Activated naive CD8-positive, alpha-beta T cell (primary cell): ENCODE data around the gene COPB1.

ENCODE experiments used
- H3K27ac Mint-ChIP-seq: one replicate; pipeline ENCODE4 v1.8.0; 2021; ENCODE audit warnings: mixed read lengths
- H3K27me3 Mint-ChIP-seq: one replicate; pipeline ENCODE4 v1.8.0; 2021; ENCODE audit warnings: mixed read lengths
- H3K36me3 Mint-ChIP-seq: one replicate; pipeline ENCODE4 v1.8.0; 2021; ENCODE audit warnings: mixed read lengths
- H3K4me1 Mint-ChIP-seq: one replicate; pipeline ENCODE4 v1.8.0; 2021; ENCODE audit warnings: low read depth, mixed read lengths
- H3K4me3 Mint-ChIP-seq: one replicate; pipeline ENCODE4 v1.8.0; 2021; ENCODE audit warnings: mild to moderate bottlenecking, mixed read lengths
- H3K9me3 Mint-ChIP-seq: one replicate; pipeline ENCODE4 v1.8.0; 2021; ENCODE audit warnings: low read depth, mixed read lengths

The COPB1 gene

GRCh38 chr11:14424096-14424495, 75.5 kb downstream of the COPB1 start:
- Mint-ChIP-seq H3K27me3 (no peaks in the 10 kb centered on the region), H3K9me3 (no peaks in the 10 kb centered on the region), H3K4me3 (no peak overlapping the region), H3K4me1 (no peaks in the 10 kb centered on the region), H3K27ac (no peak overlapping the region), H3K36me3 (peaks cover 3% of the 10 kb centered on the region)

- Mint-ChIP-seq H3K4me1 (no peaks in the 10 kb centered on the region), H3K9me3 (no peaks in the 10 kb centered on the region), H3K4me3 (no peak overlapping the region), H3K36me3 (peaks cover 3% of the 10 kb centered on the region), H3K27me3 (no peaks in the 10 kb centered on the region), H3K27ac (no peak overlapping the region)
These were observed 76.0 kb downstream of the COPB1 start for GRCh38 chr11:14423633-14424032.

GRCh38 chr11:14422814-14423182, 76.8 kb downstream of the COPB1 start:
- H3K9me3 Mint-ChIP-seq: no peaks in the 10 kb centered on the region
- no peak overlapping the region for H3K4me3 Mint-ChIP-seq
- H3K36me3 Mint-ChIP-seq: peaks cover 3% of the 10 kb centered on the region
- peaks cover under 1% of the 10 kb centered on the region for H3K4me1 Mint-ChIP-seq
- H3K27ac Mint-ChIP-seq: no peak overlapping the region
- no peaks in the 10 kb centered on the region for H3K27me3 Mint-ChIP-seq

DNA sequence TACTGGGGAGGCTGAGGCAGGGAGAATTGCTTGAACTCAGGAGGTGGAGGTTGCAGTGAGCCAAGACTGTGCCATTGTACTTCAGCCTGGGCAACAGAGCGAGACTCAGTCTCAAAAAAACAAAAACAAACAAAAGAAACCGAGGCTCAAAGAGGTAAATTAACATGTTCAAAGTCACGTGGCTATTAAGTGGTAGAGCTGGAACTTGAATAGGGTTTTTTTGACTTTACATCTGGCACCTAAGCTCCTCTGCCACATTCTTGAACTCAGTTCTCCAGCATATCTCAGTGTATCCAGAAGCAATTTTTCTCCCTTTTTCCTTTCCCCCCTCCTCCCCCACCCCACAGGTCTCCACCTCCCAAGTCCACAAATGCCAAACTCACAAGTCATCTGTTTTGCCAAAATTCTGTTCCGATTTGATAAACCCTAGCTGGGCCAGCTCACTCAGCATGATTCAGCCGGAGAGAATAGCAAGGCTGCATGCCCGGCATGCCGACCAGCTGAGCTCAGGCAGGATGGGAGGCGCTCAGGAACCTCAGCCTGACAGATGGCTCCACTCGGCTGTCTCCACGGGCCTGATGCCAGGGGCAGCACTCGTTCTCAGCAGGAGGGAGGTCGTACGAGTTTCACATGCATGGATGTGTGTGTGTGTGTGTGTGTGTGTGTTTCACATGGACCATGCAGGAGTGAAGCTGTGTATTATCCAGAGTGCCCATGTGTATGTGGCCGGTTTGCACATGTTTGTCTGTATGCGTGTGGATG, 77.4 kb downstream of the COPB1 start:
- H3K27ac Mint-ChIP-seq: no peak overlapping the region
- H3K4me3 Mint-ChIP-seq: no peak overlapping the region
- no peaks in the 10 kb centered on the region for H3K9me3 Mint-ChIP-seq
- no peaks in the 10 kb centered on the region for H3K27me3 Mint-ChIP-seq
- peaks cover 6% of the 10 kb centered on the region for H3K4me1 Mint-ChIP-seq
- peaks cover 3% of the 10 kb centered on the region for H3K36me3 Mint-ChIP-seq

DNA sequence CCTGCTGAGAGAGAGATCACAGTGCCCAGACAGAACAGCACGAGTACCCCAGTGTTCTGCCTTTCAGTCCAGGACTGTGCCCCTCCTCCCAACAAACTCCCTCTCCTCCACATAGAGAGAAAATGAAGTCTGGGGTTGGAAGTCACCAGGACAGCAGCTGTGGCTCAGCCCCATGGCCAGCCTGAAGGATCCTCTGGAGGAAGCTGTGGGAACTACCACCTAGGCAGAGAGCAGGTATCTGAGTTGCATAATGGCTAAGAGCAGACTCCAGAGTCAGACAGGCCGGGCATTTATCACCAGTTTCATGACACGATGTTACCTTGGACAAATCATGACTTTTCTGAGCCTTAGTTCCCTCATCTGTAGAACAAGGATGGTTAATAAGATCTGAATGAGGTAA, 79.4 kb downstream of the COPB1 start:
- Mint-ChIP-seq H3K27ac (no peak overlapping the region), H3K4me1 (peaks cover 21% of the 10 kb centered on the region), H3K4me3 (no peak overlapping the region), H3K36me3 (no peaks in the 10 kb centered on the region), H3K27me3 (no peaks in the 10 kb centered on the region), H3K9me3 (no peaks in the 10 kb centered on the region)

- Mint-ChIP-seq H3K27ac (no peak overlapping the region), H3K9me3 (no peaks in the 10 kb centered on the region), H3K27me3 (no peaks in the 10 kb centered on the region), H3K4me1 (peaks cover 32% of the 10 kb centered on the region), H3K36me3 (no peaks in the 10 kb centered on the region), H3K4me3 (no peak overlapping the region)
These were observed 80.7 kb downstream of the COPB1 start for GRCh38 chr11:14418801-14419417.

GRCh38 chr11:14417617-14418374, 81.8 kb downstream of the COPB1 start:
- Mint-ChIP-seq H3K36me3 (no peaks in the 10 kb centered on the region), H3K4me1 (peaks cover 43% of the 10 kb centered on the region), H3K9me3 (no peaks in the 10 kb centered on the region), H3K27me3 (no peaks in the 10 kb centered on the region), H3K27ac (no peak overlapping the region), H3K4me3 (no peak overlapping the region)

GRCh38 chr11:14417186-14417585, 82.4 kb downstream of the COPB1 start:
- H3K27me3 Mint-ChIP-seq: no peaks in the 10 kb centered on the region
- no peaks in the 10 kb centered on the region for H3K9me3 Mint-ChIP-seq
- no peaks in the 10 kb centered on the region for H3K36me3 Mint-ChIP-seq
- peaks cover 48% of the 10 kb centered on the region for H3K4me1 Mint-ChIP-seq
- H3K4me3 Mint-ChIP-seq: no peak overlapping the region
- H3K27ac Mint-ChIP-seq: no peak overlapping the region

- H3K27ac Mint-ChIP-seq: peak overlapping the region; percentile 87
- peak overlapping the region; percentile 74 for H3K4me3 Mint-ChIP-seq
- H3K9me3 Mint-ChIP-seq: no peaks in the 10 kb centered on the region
- H3K36me3 Mint-ChIP-seq: no peaks in the 10 kb centered on the region
- H3K27me3 Mint-ChIP-seq: no peaks in the 10 kb centered on the region
- peaks cover 60% of the 10 kb centered on the region for H3K4me1 Mint-ChIP-seq
These were observed 84.8 kb downstream of the COPB1 start for GRCh38 chr11:14414470-14415461.

DNA sequence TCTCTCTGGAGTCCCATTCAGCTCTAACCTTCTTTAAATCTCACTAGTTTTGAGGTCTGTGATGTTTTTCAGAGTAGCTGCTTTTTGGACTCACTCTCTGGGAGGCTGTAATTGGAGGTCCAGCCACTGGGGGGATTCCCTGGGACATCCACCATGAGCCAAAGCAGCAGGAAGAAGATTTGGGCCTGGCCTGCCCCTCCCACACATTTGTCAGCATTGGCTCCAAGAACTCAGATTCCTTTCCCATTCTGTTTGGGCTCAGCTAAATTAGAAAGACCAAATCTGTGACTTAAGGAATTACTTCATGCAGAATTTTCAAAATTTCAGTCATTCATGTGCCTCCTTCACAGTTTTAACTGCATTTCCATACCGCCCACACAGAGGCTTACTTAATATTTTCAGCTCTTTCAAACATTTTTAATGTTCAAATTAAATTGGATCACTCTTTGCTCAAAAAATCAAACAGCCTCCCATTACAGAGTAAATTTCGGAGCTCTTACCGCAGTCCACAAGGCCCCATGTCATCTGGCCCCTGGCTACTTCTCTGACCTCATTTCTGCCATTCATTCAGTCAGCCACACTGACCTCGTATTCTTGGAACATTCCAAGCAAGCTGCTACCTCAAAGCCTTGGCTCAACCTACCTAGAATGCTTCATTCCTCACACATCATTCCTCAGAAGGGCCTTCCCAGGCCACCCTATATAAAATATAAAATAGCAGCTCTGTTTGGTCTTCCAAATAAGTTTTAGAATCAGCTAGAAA, 86.1 kb downstream of the COPB1 start:
- no peaks in the 10 kb centered on the region for H3K9me3 Mint-ChIP-seq
- no peaks in the 10 kb centered on the region for H3K27me3 Mint-ChIP-seq
- no peaks in the 10 kb centered on the region for H3K36me3 Mint-ChIP-seq
- H3K4me3 Mint-ChIP-seq: no peak overlapping the region
- peaks cover 60% of the 10 kb centered on the region for H3K4me1 Mint-ChIP-seq
- H3K27ac Mint-ChIP-seq: peak overlapping the region; percentile 41

GRCh38 chr11:14411818-14412217, 87.8 kb downstream of the COPB1 start:
- Mint-ChIP-seq H3K36me3 (no peaks in the 10 kb centered on the region), H3K4me1 (peaks cover 50% of the 10 kb centered on the region), H3K9me3 (no peaks in the 10 kb centered on the region), H3K27me3 (no peaks in the 10 kb centered on the region), H3K4me3 (no peak overlapping the region), H3K27ac (no peak overlapping the region)

DNA sequence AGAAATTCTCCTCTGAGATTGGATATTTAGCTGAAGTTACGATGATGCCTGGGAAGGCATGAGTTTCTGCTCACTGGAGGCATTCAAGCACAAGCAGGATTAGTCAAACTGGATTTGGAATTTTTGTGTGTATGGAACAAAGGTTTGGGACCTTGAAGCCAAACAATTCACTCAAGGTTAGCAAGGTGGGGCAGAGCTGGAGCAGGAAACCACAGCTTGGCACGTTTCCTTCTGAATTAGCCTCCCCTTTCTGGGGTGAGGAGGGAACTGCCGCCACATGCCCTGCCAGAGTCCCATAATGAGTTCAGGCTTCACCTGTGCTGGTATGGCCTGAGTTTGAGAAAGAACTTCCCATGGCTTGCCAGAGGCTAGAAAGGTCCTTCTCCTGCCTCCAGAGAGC, 89.7 kb downstream of the COPB1 start:
- Mint-ChIP-seq H3K9me3 (no peaks in the 10 kb centered on the region), H3K4me3 (no peak overlapping the region), H3K4me1 (peaks cover 36% of the 10 kb centered on the region), H3K27ac (no peak overlapping the region), H3K27me3 (no peaks in the 10 kb centered on the region), H3K36me3 (no peaks in the 10 kb centered on the region)

- no peaks in the 10 kb centered on the region for H3K27me3 Mint-ChIP-seq
- H3K9me3 Mint-ChIP-seq: no peaks in the 10 kb centered on the region
- H3K4me3 Mint-ChIP-seq: no peak overlapping the region
- H3K36me3 Mint-ChIP-seq: no peaks in the 10 kb centered on the region
- peaks cover 25% of the 10 kb centered on the region for H3K4me1 Mint-ChIP-seq
- no peak overlapping the region for H3K27ac Mint-ChIP-seq
These were observed 91.0 kb downstream of the COPB1 start for GRCh38 chr11:14408612-14409011.
